Mucosa of rectum (tissue), 2 donors: Measurements from ENCODE around the gene FRMD4A.

Source experiments
- H3K27ac ChIP-seq, 2 donors: one replicate each; pipeline ENCODE4 v1.7.0; 2013; ENCODE audit warnings: inconsistent platforms in 2 of 2, low read depth in 2 of 2, low read length in 2 of 2
- H3K27me3 ChIP-seq, 2 donors: one replicate each; pipeline ENCODE4 v1.7.0; 2013; ENCODE audit warnings: low read length in 2 of 2; ENCODE audit not compliant: control insufficient read depth in 2 of 2, insufficient read depth in 2 of 2
- H3K36me3 ChIP-seq, 2 donors: one replicate each; pipeline ENCODE4 v1.7.0; 2013; ENCODE audit warnings: low read length in 2 of 2; ENCODE audit not compliant: control insufficient read depth in 2 of 2, insufficient read depth in 2 of 2
- H3K4me1 ChIP-seq, 2 donors: one replicate each; pipeline ENCODE4 v1.7.0; 2013; ENCODE audit warnings: low read length in 2 of 2, mild to moderate bottlenecking in 1 of 2; ENCODE audit not compliant: control insufficient read depth in 2 of 2, insufficient read depth in 2 of 2
- H3K4me3 ChIP-seq, 2 donors: one replicate each; pipeline ENCODE4 v1.7.0; 2013; ENCODE audit warnings: low read length in 2 of 2
- H3K9ac ChIP-seq, 2 donors: one replicate each; pipeline ENCODE4 v1.7.0; 2013; ENCODE audit warnings: low read length in 2 of 2, low read depth in 1 of 2, mild to moderate bottlenecking in 1 of 2
- H3K9me3 ChIP-seq, 2 donors: one replicate each; pipeline ENCODE4 v1.7.0; 2013; ENCODE audit warnings: low read length in 2 of 2; ENCODE audit not compliant: control insufficient read depth in 2 of 2
- donor health status: healthy.
- donor health status: Normal muscosa, but diverticular disease.

Gene FRMD4A

DNA sequence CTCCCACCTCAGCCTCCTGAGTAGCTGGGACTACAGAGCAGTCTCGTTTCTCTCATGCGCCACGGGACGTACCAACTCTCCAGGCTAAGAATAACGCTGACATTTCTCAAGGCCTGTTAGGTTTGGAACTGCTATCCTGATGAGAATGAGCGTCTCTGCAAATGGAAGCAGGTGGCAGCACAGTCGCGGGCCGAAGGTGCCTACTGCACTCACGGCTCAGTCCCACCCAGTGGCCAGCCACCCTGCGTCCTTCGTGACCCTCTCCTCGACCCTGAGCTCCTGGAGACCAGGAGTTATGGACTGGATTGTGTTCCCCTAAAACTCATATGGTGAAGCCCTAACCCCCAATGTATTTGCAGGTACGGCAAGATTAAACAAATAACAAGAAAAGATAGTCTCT lies 469.8 kb downstream of the FRMD4A start:
- Histone ChIP-seq H3K27ac (no peak overlapping the region), H3K27me3 (no peaks in the 10 kb centered on the region), H3K4me1 (no peaks in the 10 kb centered on the region), H3K36me3 (no peaks in the 10 kb centered on the region), H3K4me3 (no peak overlapping the region), H3K9ac (no peak overlapping the region), H3K9me3 (no peaks in the 10 kb centered on the region)

GRCh38 chr10:13859979-13860654 lies 470.6 kb downstream of the FRMD4A start:
- H3K36me3 ChIP-seq, result no peaks in the 10 kb centered on the region
- H3K9ac ChIP-seq, result no peak overlapping the region
- no peaks in the 10 kb centered on the region for H3K9me3 ChIP-seq
- H3K4me3 ChIP-seq, result no peak overlapping the region
- H3K27ac ChIP-seq, result no peak overlapping the region
- no peaks in the 10 kb centered on the region for H3K27me3 ChIP-seq
- no peaks in the 10 kb centered on the region for H3K4me1 ChIP-seq

DNA sequence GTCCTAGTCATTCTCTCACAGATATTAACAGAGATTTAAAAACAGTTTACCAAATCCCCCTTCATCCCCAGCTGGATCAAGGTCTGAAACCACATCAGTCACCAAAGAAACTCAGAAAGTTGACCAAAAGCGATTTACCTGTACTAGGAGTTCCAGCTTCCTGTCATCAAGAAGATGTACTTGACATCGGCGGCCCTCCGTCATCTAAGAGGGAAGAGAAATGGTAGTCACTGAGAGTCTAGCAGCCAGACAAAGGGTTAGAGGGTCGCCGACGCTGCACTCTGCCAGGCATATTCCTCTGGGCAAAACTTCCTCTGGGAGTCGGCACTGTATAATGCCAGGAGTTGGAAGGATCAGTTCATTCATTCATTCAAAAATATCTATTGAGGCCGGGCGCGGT lies 472.0 kb downstream of the FRMD4A start:
- H3K4me1 ChIP-seq, result no peaks in the 10 kb centered on the region
- no peaks in the 10 kb centered on the region for H3K9me3 ChIP-seq
- no peaks in the 10 kb centered on the region for H3K27me3 ChIP-seq
- no peaks in the 10 kb centered on the region for H3K36me3 ChIP-seq
- H3K4me3 ChIP-seq, result no peak overlapping the region
- H3K27ac ChIP-seq, result no peak overlapping the region
- H3K9ac ChIP-seq, result no peak overlapping the region

- Histone ChIP-seq H3K9me3 (no peaks in the 10 kb centered on the region), H3K9ac (no peak overlapping the region), H3K27ac (no peak overlapping the region), H3K4me3 (no peak overlapping the region), H3K36me3 (no peaks in the 10 kb centered on the region), H3K27me3 (no peaks in the 10 kb centered on the region), H3K4me1 (no peaks in the 10 kb centered on the region)
Measured at GRCh38 chr10:13857451-13857850, 473.3 kb downstream of the FRMD4A start.

DNA sequence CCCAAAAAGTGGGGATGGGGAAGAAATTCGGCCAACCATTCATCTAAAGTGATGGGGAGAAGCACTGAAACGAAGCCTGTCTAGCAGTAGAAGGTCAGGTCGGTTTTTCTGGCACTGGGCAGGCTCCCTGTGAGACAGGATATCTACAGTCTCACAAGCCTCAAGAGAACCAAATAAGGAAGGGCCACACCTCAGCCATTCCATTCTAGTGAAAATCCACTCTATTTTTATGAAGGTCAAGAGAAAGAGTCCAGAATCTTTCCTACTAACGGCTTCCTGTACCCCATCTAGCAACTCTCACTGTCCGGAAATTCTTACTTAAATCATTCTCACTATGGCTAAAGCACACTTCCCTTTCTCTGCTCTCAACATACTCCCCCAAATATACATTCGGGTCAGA lies 476.9 kb downstream of the FRMD4A start:
- no peaks in the 10 kb centered on the region for H3K36me3 ChIP-seq
- no peak overlapping the region for H3K4me3 ChIP-seq
- no peak overlapping the region for H3K9ac ChIP-seq
- H3K9me3 ChIP-seq, result no peaks in the 10 kb centered on the region
- no peak overlapping the region for H3K27ac ChIP-seq
- no peaks in the 10 kb centered on the region for H3K27me3 ChIP-seq
- H3K4me1 ChIP-seq, result no peaks in the 10 kb centered on the region

DNA sequence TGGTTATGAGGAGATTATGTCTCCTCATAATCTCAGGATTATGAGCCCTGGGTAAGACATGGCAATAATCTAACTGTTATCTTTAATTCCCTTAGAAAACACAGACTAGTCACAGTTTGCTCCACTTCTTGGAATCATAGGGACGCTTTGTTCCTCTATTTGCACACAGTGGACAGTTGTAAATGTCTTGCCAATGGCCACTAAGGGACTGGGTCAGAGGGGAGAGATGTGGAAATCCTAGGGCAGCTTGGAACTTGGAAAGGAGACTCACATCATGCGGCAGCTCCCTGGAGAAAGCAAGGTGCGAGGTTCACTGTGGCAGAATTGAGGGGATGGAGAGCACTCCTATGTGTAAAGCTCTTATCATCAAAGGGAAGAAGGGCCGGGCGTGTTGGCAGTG lies 477.9 kb downstream of the FRMD4A start:
- Histone ChIP-seq H3K4me3 (no peak overlapping the region), H3K27me3 (no peaks in the 10 kb centered on the region), H3K9me3 (no peaks in the 10 kb centered on the region), H3K27ac (no peak overlapping the region), H3K9ac (no peak overlapping the region), H3K4me1 (no peaks in the 10 kb centered on the region), H3K36me3 (no peaks in the 10 kb centered on the region)

GRCh38 chr10:13851906-13852305 lies 478.8 kb downstream of the FRMD4A start:
- Histone ChIP-seq H3K4me1 (no peaks in the 10 kb centered on the region), H3K27ac (no peak overlapping the region), H3K4me3 (no peak overlapping the region), H3K36me3 (no peaks in the 10 kb centered on the region), H3K9me3 (no peaks in the 10 kb centered on the region), H3K9ac (no peak overlapping the region), H3K27me3 (no peaks in the 10 kb centered on the region)

GRCh38 chr10:13848520-13849445 lies 481.9 kb downstream of the FRMD4A start:
- Histone ChIP-seq H3K4me3 (no peak overlapping the region), H3K9ac (no peak overlapping the region), H3K4me1 (no peaks in the 10 kb centered on the region), H3K36me3 (no peaks in the 10 kb centered on the region), H3K27me3 (no peaks in the 10 kb centered on the region), H3K27ac (no peak overlapping the region), H3K9me3 (no peaks in the 10 kb centered on the region)

DNA sequence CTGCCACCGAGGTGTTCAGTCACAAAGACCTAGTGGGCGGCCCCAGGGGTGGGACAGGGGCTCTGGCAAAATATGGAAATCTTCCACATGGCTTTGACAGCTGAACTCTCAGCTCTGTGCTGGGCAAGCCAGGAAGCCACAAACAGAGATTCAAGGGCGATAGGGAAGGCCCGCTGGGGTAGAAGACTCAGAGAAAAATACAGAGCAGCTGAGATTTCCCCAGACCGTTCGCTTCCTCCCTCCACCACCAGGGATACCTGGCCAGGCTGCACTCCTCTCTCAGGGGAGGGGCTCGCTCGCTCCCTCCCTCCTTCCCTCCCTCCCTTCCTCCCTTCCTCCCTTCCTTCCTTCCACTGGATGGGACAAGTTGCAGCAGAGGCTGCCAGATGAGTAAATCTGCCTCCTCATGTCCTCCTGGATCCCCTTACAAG lies 483.5 kb downstream of the FRMD4A start:
- Histone ChIP-seq H3K9ac (no peak overlapping the region), H3K4me3 (no peak overlapping the region), H3K27ac (no peak overlapping the region), H3K27me3 (no peaks in the 10 kb centered on the region), H3K4me1 (no peaks in the 10 kb centered on the region), H3K9me3 (no peaks in the 10 kb centered on the region), H3K36me3 (no peaks in the 10 kb centered on the region)

- no peak overlapping the region for H3K9ac ChIP-seq
- H3K36me3 ChIP-seq, result no peaks in the 10 kb centered on the region
- no peaks in the 10 kb centered on the region for H3K9me3 ChIP-seq
- H3K27ac ChIP-seq, result no peak overlapping the region
- no peaks in the 10 kb centered on the region for H3K4me1 ChIP-seq
- H3K27me3 ChIP-seq, result no peaks in the 10 kb centered on the region
- no peak overlapping the region for H3K4me3 ChIP-seq
Measured at GRCh38 chr10:13845897-13846296, 484.8 kb downstream of the FRMD4A start.
